ENCODE data around the gene SZT2.
"Not testable (repeated sequence)": the region's sequence is repeated elsewhere in the genome, so short reads cannot be mapped to it uniquely, and the experiment has no call there.

SZT2 gene

GRCh38 chr1:43492826-43493225 lies 103.1 kb downstream of the SZT2 start:
- DNase-seq (ENCODE audit: low spot score): no peak

GRCh38 chr1:43493661-43494450 lies 104.2 kb downstream of the SZT2 start:
- no peak for DNase-seq (ENCODE audit: low spot score)

GRCh38 chr1:43495204-43495603 lies 105.5 kb downstream of the SZT2 start:
- no peak for DNase-seq (ENCODE audit: low spot score)

- no peak for DNase-seq (ENCODE audit: low spot score)
Measured at GRCh38 chr1:43499898-43500297, 110.2 kb downstream of the SZT2 start.

GRCh38 chr1:43501806-43502205 lies 112.1 kb downstream of the SZT2 start:
- DNase-seq (ENCODE audit: low spot score): not testable (repeated sequence)

- no peak for DNase-seq (ENCODE audit: low spot score)
Measured at GRCh38 chr1:43503534-43503933, 113.8 kb downstream of the SZT2 start.
